ENCODE measurements around the gene RELN.

The RELN gene

DNA sequence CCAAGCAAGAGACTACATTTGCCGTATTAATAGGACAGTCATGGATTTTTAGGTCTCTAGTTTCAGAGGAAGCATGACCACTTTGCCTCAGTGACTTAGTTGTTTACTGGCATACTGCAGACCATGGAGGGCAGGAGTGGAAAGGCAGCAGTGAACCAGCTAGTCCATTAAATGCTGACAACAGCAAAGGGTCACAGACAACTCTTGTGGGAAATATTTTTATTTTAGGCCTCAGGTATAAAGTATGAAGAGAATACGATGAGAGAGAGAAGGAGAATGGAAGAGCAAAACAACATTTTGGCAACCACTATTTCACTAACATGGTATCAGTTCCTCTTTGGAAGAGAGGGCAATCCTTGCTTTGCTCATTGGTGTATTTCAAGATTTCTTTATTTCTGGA lies 118.0 kb downstream of the RELN start:
- Histone ChIP-seq H3K4me1 (ENCODE audit: control insufficient read depth, insufficient read depth, low read length) (no peaks in the 10 kb centered on the region), H3K36me3 (ENCODE audit: control insufficient read depth, insufficient read depth, low read length) (no peaks in the 10 kb centered on the region), H3K27me3 (ENCODE audit: control insufficient read depth, insufficient read depth, low read length) (no peaks in the 10 kb centered on the region), H3K4me3 (ENCODE audit: low read length) (no peak overlapping the region), H3K9ac (ENCODE audit: low read length) (no peak overlapping the region), H3K27ac (ENCODE audit: low read depth, low read length) (no peak overlapping the region)

DNA sequence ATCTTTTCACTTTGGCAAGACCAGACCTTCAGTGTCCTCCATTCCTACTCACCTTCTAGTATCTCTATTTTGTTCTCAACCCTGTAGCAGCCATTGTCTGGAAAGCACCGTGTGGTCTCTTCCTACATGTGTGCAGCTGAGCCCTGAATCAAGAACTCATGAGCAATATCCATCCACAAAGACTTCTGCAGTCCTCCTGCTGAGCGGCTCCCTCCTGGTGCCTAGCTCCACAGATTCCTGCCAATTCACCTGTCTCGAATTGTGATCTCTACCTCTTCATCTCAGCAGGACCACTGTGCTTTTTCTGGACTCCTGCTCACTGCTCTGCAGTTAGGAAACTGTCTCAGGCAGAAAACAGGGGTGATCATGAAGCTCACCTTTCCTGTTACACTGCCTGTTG lies 118.8 kb downstream of the RELN start:
- H3K4me1 ChIP-seq (ENCODE audit: control insufficient read depth, insufficient read depth, low read length), result no peaks in the 10 kb centered on the region
- no peaks in the 10 kb centered on the region for H3K27me3 ChIP-seq (ENCODE audit: control insufficient read depth, insufficient read depth, low read length)
- H3K27ac ChIP-seq (ENCODE audit: low read depth, low read length), result no peak overlapping the region
- H3K36me3 ChIP-seq (ENCODE audit: control insufficient read depth, insufficient read depth, low read length), result no peaks in the 10 kb centered on the region
- no peak overlapping the region for H3K9ac ChIP-seq (ENCODE audit: low read length)
- no peak overlapping the region for H3K4me3 ChIP-seq (ENCODE audit: low read length)

DNA sequence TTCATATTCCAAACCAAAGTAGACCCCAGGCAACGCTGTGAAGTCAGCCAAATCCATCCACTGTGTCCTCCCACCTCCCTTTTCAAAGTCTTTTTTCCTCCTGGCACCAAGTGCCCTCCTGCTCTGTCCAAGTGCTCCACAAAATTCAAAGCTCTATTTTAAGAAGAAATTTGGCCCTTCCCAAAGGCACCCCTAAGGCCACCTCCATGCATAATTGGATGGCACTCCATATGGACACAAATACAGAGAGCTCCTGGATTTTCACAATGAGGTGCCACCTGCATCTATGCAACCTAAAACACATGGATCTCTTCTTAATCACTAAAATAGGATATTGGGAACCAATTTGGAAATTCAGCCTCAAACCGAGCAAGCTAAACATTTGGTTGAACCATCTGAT lies 121.6 kb downstream of the RELN start:
- no peak overlapping the region for H3K4me3 ChIP-seq (ENCODE audit: low read length)
- H3K4me1 ChIP-seq (ENCODE audit: control insufficient read depth, insufficient read depth, low read length), result no peaks in the 10 kb centered on the region
- H3K9ac ChIP-seq (ENCODE audit: low read length), result no peak overlapping the region
- H3K27ac ChIP-seq (ENCODE audit: low read depth, low read length), result no peak overlapping the region
- H3K27me3 ChIP-seq (ENCODE audit: control insufficient read depth, insufficient read depth, low read length), result no peaks in the 10 kb centered on the region
- no peaks in the 10 kb centered on the region for H3K36me3 ChIP-seq (ENCODE audit: control insufficient read depth, insufficient read depth, low read length)

DNA sequence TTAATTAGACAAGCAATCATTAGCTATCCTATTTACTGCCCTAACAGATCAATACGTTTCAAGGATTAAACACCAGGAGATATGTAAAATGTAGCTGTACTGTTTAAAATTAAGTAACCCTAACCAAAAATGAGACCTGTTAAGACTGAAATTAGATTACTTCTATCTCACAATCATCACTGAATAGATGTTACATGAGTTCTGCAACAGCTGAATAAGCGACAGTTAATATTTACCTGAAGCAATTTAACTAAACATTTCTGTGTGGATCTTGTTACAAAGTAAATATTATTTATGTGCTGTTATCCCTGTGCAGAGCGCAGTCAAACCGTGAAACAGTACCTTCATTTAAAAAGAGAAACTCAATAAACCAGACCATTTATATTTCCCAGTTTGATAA lies 122.5 kb downstream of the RELN start:
- H3K4me3 ChIP-seq (ENCODE audit: low read length), result no peak overlapping the region
- no peaks in the 10 kb centered on the region for H3K27me3 ChIP-seq (ENCODE audit: control insufficient read depth, insufficient read depth, low read length)
- no peaks in the 10 kb centered on the region for H3K36me3 ChIP-seq (ENCODE audit: control insufficient read depth, insufficient read depth, low read length)
- no peaks in the 10 kb centered on the region for H3K4me1 ChIP-seq (ENCODE audit: control insufficient read depth, insufficient read depth, low read length)
- H3K27ac ChIP-seq (ENCODE audit: low read depth, low read length), result no peak overlapping the region
- H3K9ac ChIP-seq (ENCODE audit: low read length), result no peak overlapping the region

DNA sequence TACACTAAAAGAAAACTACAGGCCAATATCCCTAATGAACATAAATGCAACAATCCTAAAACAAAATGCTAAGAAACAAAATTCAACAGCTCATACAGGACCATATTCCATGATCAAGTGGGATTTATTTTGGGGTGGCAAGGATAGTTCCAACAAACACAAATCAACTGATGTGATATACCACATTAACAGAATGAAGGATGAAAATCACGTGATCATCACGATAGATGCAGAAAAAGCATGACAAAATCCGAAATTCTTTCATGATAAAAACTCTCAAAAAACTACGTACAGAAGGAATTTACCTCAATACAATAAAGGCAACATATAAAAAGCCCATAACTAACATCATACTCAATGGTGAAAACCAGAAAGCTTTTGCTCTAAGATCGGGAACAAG lies 124.0 kb downstream of the RELN start:
- no peaks in the 10 kb centered on the region for H3K36me3 ChIP-seq (ENCODE audit: control insufficient read depth, insufficient read depth, low read length)
- H3K27ac ChIP-seq (ENCODE audit: low read depth, low read length), result no peak overlapping the region
- H3K9ac ChIP-seq (ENCODE audit: low read length), result no peak overlapping the region
- no peak overlapping the region for H3K4me3 ChIP-seq (ENCODE audit: low read length)
- no peaks in the 10 kb centered on the region for H3K27me3 ChIP-seq (ENCODE audit: control insufficient read depth, insufficient read depth, low read length)
- no peaks in the 10 kb centered on the region for H3K4me1 ChIP-seq (ENCODE audit: control insufficient read depth, insufficient read depth, low read length)

DNA sequence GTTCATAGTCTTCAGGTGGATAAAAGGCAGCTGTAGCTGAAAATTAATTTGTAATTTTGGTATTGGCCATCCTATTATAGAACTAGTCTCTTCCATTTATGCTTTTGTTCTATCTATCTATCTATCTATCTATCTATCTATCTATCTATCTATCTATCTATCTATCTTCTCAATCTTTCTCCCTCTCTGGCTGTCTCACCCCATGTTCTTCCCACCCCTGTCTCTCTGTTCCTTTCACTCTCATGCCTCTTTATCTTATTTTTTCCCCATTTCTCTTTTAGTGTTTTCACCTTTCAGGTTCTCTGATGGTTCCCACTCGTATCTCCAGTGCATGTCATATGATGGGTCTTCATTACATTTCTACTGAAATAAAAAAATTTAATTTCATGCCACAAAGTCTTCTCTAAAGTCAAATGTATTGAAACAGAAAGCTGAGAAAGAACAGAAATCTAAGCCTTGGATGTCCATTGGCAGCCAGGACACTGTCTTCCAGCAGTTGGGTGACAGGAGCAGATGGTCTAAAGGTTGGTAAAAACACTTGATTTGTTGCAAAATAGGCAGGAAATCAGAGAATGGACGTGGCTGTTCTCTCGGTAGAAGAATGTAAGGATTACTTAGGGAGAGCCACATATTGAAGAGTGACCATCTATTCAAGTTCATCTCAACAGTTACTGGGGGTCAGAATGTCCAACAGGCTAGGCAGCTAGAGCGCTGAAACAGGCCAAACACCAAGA lies 127.0 kb downstream of the RELN start:
- Histone ChIP-seq H3K9ac (ENCODE audit: low read length) (no peak overlapping the region), H3K27ac (ENCODE audit: low read depth, low read length) (no peak overlapping the region), H3K36me3 (ENCODE audit: control insufficient read depth, insufficient read depth, low read length) (no peaks in the 10 kb centered on the region), H3K4me1 (ENCODE audit: control insufficient read depth, insufficient read depth, low read length) (no peaks in the 10 kb centered on the region), H3K4me3 (ENCODE audit: low read length) (no peak overlapping the region), H3K27me3 (ENCODE audit: control insufficient read depth, insufficient read depth, low read length) (no peaks in the 10 kb centered on the region)

DNA sequence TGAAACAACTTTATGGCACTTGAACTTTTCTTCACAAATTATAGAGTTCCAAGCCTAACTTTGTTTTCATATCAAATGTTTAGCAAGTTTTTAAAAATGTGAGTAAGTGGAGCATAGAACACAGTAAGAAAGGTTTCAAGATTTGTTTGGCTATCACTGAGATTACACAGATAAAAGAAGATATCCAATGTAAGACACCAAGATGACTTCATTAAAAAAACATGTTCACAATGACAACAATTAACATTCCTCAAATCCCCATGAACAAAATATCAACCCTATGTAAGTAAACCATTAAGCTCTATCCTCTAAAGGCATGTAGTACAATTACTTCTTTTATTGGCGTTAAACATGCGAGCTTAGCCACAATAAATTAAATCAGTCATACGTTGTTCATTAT lies 129.7 kb downstream of the RELN start:
- Histone ChIP-seq H3K4me3 (ENCODE audit: low read length) (no peak overlapping the region), H3K4me1 (ENCODE audit: control insufficient read depth, insufficient read depth, low read length) (no peaks in the 10 kb centered on the region), H3K27me3 (ENCODE audit: control insufficient read depth, insufficient read depth, low read length) (no peaks in the 10 kb centered on the region), H3K27ac (ENCODE audit: low read depth, low read length) (no peak overlapping the region), H3K36me3 (ENCODE audit: control insufficient read depth, insufficient read depth, low read length) (no peaks in the 10 kb centered on the region), H3K9ac (ENCODE audit: low read length) (no peak overlapping the region)

DNA sequence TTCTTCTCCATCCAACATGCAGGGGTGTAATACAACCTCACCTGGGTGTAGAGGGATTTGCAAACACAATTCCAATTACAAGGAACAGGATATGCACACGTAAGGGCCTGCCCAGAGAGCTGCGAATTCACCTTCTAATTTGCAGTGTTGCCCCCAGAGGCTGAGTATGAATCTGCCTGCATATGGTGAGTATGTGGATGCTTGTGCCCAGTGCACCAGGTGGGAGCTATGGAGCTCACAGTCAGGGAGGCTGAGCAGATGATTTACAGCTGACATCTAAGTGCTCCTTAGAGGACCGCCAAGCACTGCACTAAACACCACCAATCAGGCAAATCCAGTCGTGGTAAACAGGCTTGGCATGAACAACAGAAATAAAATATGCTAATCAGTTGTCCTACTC lies 132.0 kb downstream of the RELN start:
- Histone ChIP-seq H3K4me3 (ENCODE audit: low read length) (no peak overlapping the region), H3K9ac (ENCODE audit: low read length) (no peak overlapping the region), H3K36me3 (ENCODE audit: control insufficient read depth, insufficient read depth, low read length) (no peaks in the 10 kb centered on the region), H3K27me3 (ENCODE audit: control insufficient read depth, insufficient read depth, low read length) (no peaks in the 10 kb centered on the region), H3K27ac (ENCODE audit: low read depth, low read length) (no peak overlapping the region), H3K4me1 (ENCODE audit: control insufficient read depth, insufficient read depth, low read length) (no peaks in the 10 kb centered on the region)

DNA sequence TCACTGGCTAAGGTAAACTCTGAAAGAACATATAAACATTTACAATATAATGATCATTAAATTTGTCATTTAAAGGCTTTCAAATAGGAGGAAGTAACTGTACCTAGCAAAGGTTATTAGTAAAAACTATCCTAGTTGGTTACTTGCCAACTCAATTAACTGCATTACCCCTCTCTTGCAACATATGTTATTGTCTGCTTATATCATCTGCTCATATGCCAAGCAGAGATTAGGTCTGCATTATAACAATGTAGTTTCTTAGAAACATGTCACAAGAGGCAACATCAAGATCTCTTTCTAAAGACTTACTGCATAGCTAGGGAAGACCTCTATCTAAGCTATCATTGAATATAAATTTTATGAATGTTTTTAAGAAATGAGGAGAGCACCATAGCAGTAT lies 132.5 kb downstream of the RELN start:
- H3K4me3 ChIP-seq (ENCODE audit: low read length), result no peak overlapping the region
- no peaks in the 10 kb centered on the region for H3K36me3 ChIP-seq (ENCODE audit: control insufficient read depth, insufficient read depth, low read length)
- H3K9ac ChIP-seq (ENCODE audit: low read length), result no peak overlapping the region
- H3K27me3 ChIP-seq (ENCODE audit: control insufficient read depth, insufficient read depth, low read length), result no peaks in the 10 kb centered on the region
- no peaks in the 10 kb centered on the region for H3K4me1 ChIP-seq (ENCODE audit: control insufficient read depth, insufficient read depth, low read length)
- H3K27ac ChIP-seq (ENCODE audit: low read depth, low read length), result no peak overlapping the region

DNA sequence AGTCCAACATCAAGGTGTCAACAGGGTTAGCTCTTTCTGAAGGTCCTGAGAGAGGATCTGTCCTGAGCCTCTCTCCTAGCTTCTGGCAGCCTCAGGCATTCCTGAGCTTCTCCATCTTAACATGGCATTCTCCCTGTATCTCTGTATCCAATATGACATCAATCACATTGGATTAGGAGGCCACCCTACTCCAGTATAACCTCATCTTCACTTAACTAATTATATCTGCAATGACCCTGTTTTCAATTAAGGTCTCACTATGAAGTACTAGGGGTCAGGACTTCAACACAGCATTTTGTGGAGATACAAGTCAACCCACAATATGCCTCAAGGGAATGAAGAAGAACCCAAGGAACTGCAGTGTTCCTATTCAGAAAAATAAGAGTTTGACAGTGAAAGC lies 133.8 kb downstream of the RELN start:
- no peak overlapping the region for H3K27ac ChIP-seq (ENCODE audit: low read depth, low read length)
- no peaks in the 10 kb centered on the region for H3K36me3 ChIP-seq (ENCODE audit: control insufficient read depth, insufficient read depth, low read length)
- no peak overlapping the region for H3K9ac ChIP-seq (ENCODE audit: low read length)
- H3K27me3 ChIP-seq (ENCODE audit: control insufficient read depth, insufficient read depth, low read length), result no peaks in the 10 kb centered on the region
- H3K4me1 ChIP-seq (ENCODE audit: control insufficient read depth, insufficient read depth, low read length), result no peaks in the 10 kb centered on the region
- H3K4me3 ChIP-seq (ENCODE audit: low read length), result no peak overlapping the region

DNA sequence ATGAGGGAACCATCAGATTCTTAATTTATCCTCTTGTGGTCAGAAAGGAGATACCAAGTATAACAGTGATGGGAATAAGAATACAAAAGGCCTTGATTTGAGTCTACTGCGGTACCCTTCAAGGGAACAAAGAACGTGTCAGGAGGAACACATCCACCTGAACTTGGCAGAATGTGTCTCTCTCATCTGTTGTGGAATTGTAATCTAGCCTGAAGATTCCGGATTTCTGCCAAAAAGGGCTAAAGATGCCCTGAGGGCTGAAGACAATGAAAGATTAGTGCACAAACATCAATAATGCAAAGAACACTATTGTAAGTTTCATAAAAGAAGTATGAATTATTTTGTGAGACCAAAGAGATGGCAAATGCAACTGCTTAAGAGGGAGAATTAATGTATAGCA lies 134.8 kb downstream of the RELN start:
- Histone ChIP-seq H3K27ac (ENCODE audit: low read depth, low read length) (no peak overlapping the region), H3K27me3 (ENCODE audit: control insufficient read depth, insufficient read depth, low read length) (no peaks in the 10 kb centered on the region), H3K36me3 (ENCODE audit: control insufficient read depth, insufficient read depth, low read length) (no peaks in the 10 kb centered on the region), H3K9ac (ENCODE audit: low read length) (no peak overlapping the region), H3K4me3 (ENCODE audit: low read length) (no peak overlapping the region), H3K4me1 (ENCODE audit: control insufficient read depth, insufficient read depth, low read length) (no peaks in the 10 kb centered on the region)

DNA sequence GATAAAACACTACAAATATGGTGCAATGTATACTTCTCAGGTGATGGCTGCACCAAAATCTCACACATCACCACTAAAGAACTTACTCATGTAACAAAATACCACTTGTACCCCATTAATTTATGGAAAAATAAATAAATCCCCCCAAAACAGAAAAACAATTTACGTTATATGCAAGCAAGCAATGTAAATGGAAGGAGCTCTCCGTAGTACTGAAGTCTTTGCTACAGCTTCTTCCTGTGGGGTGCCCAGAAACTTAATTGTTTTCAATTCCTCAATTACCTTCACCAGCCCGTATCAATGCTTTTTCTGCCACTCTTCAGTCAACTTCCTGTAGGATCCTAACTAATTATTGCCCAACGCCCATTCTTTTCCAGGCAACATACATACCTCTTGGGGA lies 138.1 kb downstream of the RELN start:
- H3K4me3 ChIP-seq (ENCODE audit: low read length), result no peak overlapping the region
- no peaks in the 10 kb centered on the region for H3K4me1 ChIP-seq (ENCODE audit: control insufficient read depth, insufficient read depth, low read length)
- H3K36me3 ChIP-seq (ENCODE audit: control insufficient read depth, insufficient read depth, low read length), result no peaks in the 10 kb centered on the region
- no peak overlapping the region for H3K27ac ChIP-seq (ENCODE audit: low read depth, low read length)
- H3K9ac ChIP-seq (ENCODE audit: low read length), result no peak overlapping the region
- H3K27me3 ChIP-seq (ENCODE audit: control insufficient read depth, insufficient read depth, low read length), result no peaks in the 10 kb centered on the region

DNA sequence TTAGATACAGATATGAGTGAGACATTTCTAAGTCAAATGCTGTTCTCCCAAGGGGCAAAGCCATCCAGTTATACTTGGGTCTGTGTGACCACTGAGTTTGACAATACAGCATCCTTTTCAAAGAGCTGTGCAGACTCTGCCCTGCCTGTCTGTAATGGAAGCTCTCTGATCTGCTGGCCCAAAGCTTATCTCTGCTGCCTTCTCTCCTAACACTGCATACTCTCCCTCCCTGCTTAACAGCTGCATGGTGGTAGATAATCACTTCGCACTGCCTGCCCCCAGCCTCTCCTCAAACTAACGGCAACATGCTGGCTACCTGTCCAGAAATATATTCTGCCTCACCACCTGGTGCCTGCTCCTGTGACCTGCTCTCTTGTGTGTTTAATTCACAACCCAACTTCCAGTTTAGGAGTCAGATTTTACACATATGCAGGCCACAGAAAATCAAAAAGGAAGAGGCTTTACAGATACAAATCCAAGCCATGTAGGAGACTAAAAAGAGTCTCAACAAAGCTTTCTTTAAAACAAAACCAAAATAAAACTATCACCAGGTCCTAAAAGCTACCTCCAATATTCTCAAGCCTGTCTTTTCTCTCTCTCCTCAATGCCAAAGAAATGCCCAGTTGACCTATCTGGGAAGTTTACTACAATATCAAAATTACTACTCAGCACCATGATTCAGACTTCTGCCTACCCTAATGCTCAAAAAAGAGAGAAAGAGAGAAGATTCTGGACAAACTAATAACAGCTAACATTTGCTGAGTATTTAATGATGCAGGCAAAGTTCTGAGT lies 145.6 kb downstream of the RELN start:
- H3K27me3 ChIP-seq (ENCODE audit: control insufficient read depth, insufficient read depth, low read length), result no peaks in the 10 kb centered on the region
- H3K4me3 ChIP-seq (ENCODE audit: low read length), result no peak overlapping the region
- H3K4me1 ChIP-seq (ENCODE audit: control insufficient read depth, insufficient read depth, low read length), result no peaks in the 10 kb centered on the region
- no peaks in the 10 kb centered on the region for H3K36me3 ChIP-seq (ENCODE audit: control insufficient read depth, insufficient read depth, low read length)
- no peak overlapping the region for H3K27ac ChIP-seq (ENCODE audit: low read depth, low read length)
- H3K9ac ChIP-seq (ENCODE audit: low read length), result no peak overlapping the region

Measured in rectal smooth muscle tissue (tissue), 1 donor.